HG03432 (cell line): ENCODE data around the gene ZFR.
"Not testable (repeated sequence)": the region's sequence is repeated elsewhere in the genome, so short reads cannot be mapped to it uniquely, and the experiment has no call there.

ENCODE experiments used
- ATAC-seq: cut with Tn5 transposase; IDR thresholded peaks from one replicate; pipeline ENCODE4 v1.9.1; 2021; ENCODE audit warnings: mild to moderate bottlenecking, moderate library complexity; ENCODE audit not compliant: unreplicated experiment

Gene ZFR

GRCh38 chr5:32453916-32454315 lies 9.4 kb upstream of the ZFR start:
- ATAC-seq, result no peak

- ATAC-seq, result not testable (repeated sequence)
Observed at GRCh38 chr5:32452316-32452715, 7.8 kb upstream of the ZFR start.

- ATAC-seq, result no peak
Observed at GRCh38 chr5:32450952-32451351, 6.4 kb upstream of the ZFR start.

GRCh38 chr5:32449262-32449661 lies 4.7 kb upstream of the ZFR start:
- no peak for ATAC-seq

DNA sequence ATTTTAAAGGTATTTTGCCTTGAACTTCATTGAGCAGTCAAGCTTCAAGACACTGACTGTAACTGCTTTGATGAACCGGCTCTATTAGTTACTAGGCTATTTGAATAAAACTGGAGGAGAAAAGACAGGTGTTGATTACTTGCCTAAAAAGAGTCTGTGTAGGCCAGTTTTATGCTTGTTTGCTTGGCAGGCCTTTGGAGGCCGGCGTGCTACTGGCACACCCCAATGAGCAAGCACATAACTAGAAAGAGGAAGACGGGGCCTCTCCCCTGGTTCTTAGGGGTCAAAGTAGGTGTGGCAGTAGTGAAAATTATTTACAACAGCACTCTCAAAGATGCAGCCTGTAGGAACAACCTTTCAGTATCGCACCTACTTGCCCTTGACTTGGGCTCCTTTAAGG lies 2.1 kb upstream of the ZFR start:
- no peak for ATAC-seq

DNA sequence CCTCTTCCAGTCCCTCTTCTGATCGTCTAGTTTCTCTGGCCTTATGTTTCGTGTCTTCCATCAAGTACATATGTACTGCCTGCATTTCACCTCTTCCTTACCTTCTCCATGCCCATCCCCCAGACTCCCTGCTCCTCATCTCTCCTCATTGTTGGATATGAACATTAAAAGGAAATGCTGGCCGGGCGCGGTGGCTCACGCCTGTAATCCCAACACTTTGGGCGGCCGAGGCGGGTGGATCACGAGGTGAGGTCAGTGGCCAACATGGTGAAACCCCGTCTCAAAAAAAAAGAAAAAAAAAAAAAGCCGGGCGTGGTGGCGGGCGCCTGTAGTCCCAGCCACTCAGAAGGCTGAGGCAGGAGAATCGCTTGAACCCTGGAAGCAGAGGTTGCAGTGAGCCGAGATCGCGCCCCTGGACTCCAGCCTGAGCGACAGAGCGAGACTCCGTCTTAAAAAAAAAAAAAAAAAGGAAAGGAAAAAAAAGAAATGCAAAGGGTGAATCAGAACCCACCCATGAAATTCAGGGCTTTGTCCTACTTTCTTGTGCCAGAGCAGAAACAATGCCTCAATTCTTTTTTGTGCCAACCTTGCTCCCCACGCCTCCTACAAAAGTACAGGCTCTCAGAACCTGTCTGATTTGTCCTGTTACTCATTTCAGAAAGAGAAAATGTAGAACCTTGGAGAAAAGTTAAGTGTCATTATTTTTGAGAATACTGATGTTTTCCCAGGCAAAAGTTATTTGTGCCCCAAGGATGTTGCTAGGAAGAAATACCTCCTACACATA lies 1.5 kb upstream of the ZFR start:
- no peak for ATAC-seq

DNA sequence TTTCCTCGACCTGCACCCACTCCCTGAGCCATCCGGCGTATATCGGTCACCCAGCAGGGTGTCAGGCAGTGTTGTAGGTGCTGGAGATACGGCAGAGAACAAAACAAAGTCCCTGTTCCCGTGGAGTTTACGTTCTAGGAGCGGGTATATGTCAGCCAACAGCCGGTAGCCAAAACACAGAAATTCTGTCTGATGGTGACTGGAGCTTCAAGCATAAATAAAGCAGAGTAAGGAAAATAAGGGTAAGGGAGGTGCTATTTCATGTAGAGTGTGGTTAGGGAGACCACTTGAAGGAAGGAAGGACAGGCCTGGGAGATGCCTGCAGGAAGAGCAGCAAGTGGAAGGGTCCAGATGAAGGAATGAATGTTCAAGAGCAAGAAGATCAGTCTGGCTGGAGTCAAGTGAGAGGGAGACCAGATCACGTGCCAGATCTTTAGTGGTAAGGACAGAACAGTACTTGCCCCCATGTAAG lies 783 bp upstream of the ZFR start:
- ATAC-seq, result no peak

GRCh38 chr5:32443541-32444430 lies 754 bp downstream of the ZFR start:
- ATAC-seq, result peak; percentile 45

DNA sequence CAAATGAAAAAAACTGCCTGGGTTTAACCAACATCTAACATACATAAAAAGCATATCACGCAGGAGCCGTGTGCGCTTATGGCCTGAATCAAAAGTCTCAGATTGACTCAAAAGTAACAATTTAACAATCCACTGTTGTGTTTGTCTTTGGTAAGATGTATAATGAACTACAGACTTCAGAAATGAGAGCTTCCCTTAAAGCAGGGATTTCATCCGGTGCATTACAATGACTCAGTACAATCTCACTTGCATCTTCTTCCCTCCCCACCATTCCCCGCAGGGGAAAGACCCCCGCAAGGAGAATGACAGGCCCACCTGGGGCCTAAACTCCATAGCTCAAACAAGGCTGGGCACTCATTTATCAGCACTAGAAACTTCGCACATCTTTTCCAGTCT lies 1.4 kb downstream of the ZFR start:
- peak; percentile 35 for ATAC-seq

- ATAC-seq, result no peak
Observed at GRCh38 chr5:32439086-32439642, 5.4 kb downstream of the ZFR start.

DNA sequence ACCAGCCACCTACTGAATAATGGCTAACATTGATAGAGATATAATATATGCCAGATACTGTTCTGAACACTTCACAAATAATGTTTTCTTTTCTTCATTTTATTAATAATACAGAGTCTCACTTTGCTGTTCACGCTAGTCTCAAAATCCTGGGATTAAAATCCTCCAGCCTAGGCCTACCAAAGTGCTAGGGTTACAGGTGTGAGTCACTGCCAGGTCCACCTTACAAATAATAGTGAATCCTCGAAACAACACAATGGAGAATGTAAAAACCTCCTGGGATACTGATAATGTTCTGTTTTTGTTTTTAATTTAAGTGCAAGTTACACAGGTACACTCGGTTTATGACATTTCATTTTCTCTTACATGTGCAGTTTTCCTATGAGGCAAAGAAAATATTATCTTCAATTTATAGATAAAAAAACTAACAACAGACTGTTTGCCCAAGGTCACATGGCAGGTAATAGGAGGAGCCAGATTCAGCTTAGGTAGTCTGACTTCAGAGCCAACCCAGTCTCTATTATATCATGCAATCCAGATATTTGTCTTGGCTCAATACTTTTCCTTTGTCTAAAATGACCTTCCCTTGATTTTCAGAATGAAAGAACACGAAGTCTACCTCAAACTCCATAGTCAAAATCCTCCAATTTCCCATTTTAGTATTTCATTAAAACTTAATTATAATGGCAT lies 7.8 kb downstream of the ZFR start:
- ATAC-seq, result no peak

DNA sequence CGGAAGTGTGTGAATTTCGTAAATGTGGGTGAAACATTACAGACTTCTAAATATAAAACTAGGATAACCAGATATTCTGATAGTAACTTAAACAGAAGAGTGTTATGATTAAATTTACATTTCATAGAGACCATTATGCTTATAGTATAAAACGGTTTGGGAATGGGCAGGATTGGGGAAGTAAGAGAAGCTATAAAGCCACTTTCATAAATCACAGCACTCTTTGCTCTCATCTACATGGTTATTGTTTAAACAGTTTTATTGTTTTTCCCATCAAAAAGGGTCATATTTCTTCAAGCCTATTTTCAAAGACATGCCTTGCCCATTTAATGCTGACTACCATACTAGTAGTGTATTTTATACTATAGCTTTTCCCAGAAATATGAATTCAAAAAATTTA lies 9.2 kb downstream of the ZFR start:
- ATAC-seq, result no peak

DNA sequence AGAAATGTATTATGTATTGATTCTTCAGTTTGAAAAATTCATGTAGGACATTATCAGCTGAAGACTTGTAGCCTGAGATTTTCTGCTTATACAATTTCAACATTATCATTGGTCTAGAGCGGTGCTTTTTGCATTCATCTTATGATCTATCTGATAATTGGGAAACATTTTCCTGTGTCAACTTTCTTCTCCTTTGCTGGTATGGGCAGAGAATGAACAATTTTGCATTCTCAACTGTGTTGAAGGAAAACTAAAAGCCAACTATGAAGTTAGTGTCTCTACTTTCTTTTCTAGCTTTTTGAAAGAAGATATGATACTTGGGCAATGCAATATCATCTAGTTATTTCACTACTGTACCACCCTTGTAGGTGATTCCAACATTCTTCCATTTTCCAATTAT lies 10.3 kb downstream of the ZFR start:
- ATAC-seq, result no peak

DNA sequence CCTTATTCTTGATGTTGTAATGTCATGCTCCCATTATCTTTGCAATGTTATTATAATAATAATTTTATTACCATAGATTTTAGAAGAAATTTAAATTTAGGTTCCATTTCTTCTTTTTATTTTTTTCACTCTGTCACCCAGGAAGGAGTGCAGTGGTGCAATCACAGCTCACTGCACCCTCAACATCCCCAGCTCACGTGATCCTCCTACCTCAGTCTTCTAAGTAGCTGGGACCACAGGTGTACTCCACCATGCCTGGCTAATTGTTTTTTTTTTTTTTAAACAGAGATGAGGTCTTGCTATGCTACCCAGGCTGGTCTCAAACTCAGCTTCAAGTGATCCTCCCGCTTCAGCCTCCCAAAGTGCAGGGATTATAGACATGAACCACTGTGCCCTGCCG lies 11.9 kb downstream of the ZFR start:
- no peak for ATAC-seq

DNA sequence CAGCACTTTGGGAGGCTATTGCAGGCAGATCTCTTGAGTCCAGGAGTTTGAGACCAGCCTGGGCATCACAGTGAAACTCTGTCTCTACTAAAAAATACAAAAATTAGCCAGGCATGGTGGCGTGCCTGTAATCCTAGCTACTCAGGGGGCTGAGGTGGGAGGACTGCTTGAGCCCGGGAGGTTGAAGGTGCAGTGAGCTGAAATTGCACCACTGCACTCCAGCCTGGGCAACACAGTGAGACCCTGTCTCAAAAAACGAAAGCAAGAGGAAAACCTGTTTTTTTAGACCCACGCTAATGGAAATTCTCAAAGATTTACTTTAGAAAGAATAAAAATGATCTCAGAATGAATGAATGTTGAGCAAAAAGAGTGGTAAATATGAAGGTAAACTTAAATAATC lies 13.7 kb downstream of the ZFR start:
- not testable (repeated sequence) for ATAC-seq

GRCh38 chr5:32428426-32428825 lies 16.1 kb downstream of the ZFR start:
- no peak for ATAC-seq

GRCh38 chr5:32426440-32427151 lies 17.9 kb downstream of the ZFR start:
- ATAC-seq, result no peak

- ATAC-seq, result no peak
Observed at GRCh38 chr5:32422697-32423096, 21.8 kb downstream of the ZFR start.

DNA sequence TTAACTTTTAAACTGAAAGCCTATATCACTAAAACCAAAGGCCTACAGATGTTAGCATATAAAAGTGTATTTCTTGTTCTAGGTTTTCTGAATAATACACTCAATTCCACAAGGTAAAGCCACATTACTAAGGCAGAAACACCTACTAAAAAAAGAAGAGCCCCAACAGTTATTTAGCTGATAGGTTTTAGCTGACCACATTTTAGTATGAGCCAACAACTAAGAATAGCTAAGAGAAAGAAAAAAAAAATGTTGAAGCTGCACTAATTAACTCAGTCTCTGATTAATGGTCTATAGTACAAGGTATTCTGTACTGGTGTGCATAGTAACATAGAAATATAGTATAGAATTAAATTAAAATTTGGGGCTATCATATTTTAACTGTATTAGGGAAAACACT lies 23.5 kb downstream of the ZFR start:
- ATAC-seq, result peak; percentile 40

GRCh38 chr5:32420506-32420905 lies 24.0 kb downstream of the ZFR start:
- no peak for ATAC-seq
